Endothelial cell of umbilical vein (primary cell): ENCODE results near the gene SPCS3. TPM values are rescaled to one million over a fixed set of nuclear protein-coding genes. Genes with fewer than 3 reads are reported as not detected.

Experiments used
- BruUV-seq: library from RNA; stranded (reverse); fragments of 400-500 nt; replicated peaks from 2 replicates; lab custom pipeline; 2021; lab: Mats Ljungman, UMichigan
- CTCF ChIA-PET: fragments of 300-600, 350-600 bp; sonication (Branson Sonifier 250); formaldehyde crosslinking; loops from one replicate; lab custom pipeline; 2021; ENCODE audit warnings: antibody characterized with exemption, inconsistent platforms; lab: Charles Lee
- POLR2A ChIA-PET: fragments of 300-600, 350-600 bp; sonication (Branson Sonifier 250); formaldehyde crosslinking; loops from one replicate; lab custom pipeline; 2021; ENCODE audit warnings: antibody characterized with exemption, inconsistent platforms; lab: Charles Lee
- DNase-seq: peaks from one replicate; pipeline ENCODE4 v3.0.0-alpha.2; 2011; ENCODE audit warnings: low read depth, low spot score
- FAIRE-seq: peaks from 2 replicates; lab custom pipeline; 2011; peaks lifted over from hg19 to GRCh38; lab: Jason Lieb, UNC
- H2AFZ ChIP-seq: 2 replicates; pipeline ENCODE4 v1.6.0; 2012; ENCODE audit warnings: low read depth, low read length, control low read depth, inconsistent platforms
- H3K27ac ChIP-seq: 2 replicates; pipeline ENCODE4 v1.5.1; 2011; ENCODE audit warnings: low read depth, mild to moderate bottlenecking, control low read depth, low read length, moderate library complexity; ENCODE audit not compliant: insufficient read depth
- H3K27me3 ChIP-seq, 2 experiments: 2 replicates each; pipeline versions ENCODE4 v1.6.0 to v1.6.1; 2011; ENCODE audit warnings: low read length in 2 of 2, mixed read lengths in 1 of 2; ENCODE audit not compliant: control insufficient read depth in 2 of 2, insufficient read depth in 2 of 2
- H3K36me3 ChIP-seq, 2 experiments: 2 replicates in 1 of 2; 3 replicates in 1 of 2; pipeline ENCODE4 v1.5.1; 2011; ENCODE audit warnings: low read length in 2 of 2, mild to moderate bottlenecking in 1 of 2, moderate library complexity in 1 of 2; ENCODE audit not compliant: control insufficient read depth in 2 of 2, insufficient read depth in 2 of 2; ENCODE audit errors: extremely low read depth in 1 of 2
- H3K4me1 ChIP-seq: 3 replicates; pipeline ENCODE4 v1.5.1; 2011; ENCODE audit warnings: mild to moderate bottlenecking, low read length; ENCODE audit not compliant: control insufficient read depth, insufficient read depth; ENCODE audit errors: extremely low read depth
- H3K4me2 ChIP-seq: 2 replicates; pipeline ENCODE4 v1.6.1; 2011; ENCODE audit warnings: low read length, control low read depth, mixed read lengths; ENCODE audit not compliant: insufficient read depth
- H3K4me3 ChIP-seq, 3 experiments: fragments of 200-600 bp in 1 of 3; sonication (generic), shearing (Covaris generic) in 1 of 3; replicated peaks in 1 of 3; 2 replicates each; pipeline ENCODE4 v1.5.1; 2011 to 2016; ENCODE audit warnings: control low read depth in 3 of 3, low read length in 3 of 3, mild to moderate bottlenecking in 2 of 3, inconsistent platforms in 1 of 3, low read depth in 1 of 3, moderate library complexity in 1 of 3; ENCODE audit not compliant: insufficient read depth in 1 of 3
- H3K79me2 ChIP-seq: 2 replicates; pipeline ENCODE4 v1.6.0; 2012; ENCODE audit warnings: low read length, inconsistent platforms; ENCODE audit not compliant: control insufficient read depth, insufficient read depth
- H3K9ac ChIP-seq: replicated peaks from 2 replicates; pipeline ENCODE3; 2011; ENCODE audit warnings: low read length, control low read depth; ENCODE audit not compliant: insufficient read depth; ENCODE audit errors: extremely low read depth
- H3K9me1 ChIP-seq: replicated peaks from 3 replicates; pipeline ENCODE4 v1.6.0; 2011; ENCODE audit warnings: mild to moderate bottlenecking, low read length; ENCODE audit not compliant: control insufficient read depth, insufficient read depth; ENCODE audit errors: extremely low read depth
- H3K9me3 ChIP-seq: replicated peaks from 2 replicates; pipeline ENCODE4 v1.5.1; 2012; ENCODE audit warnings: low read length, inconsistent platforms; ENCODE audit not compliant: control insufficient read depth, insufficient read depth
- H4K20me1 ChIP-seq: replicated peaks from 2 replicates; pipeline ENCODE3; 2011; ENCODE audit warnings: mild to moderate bottlenecking, low read length; ENCODE audit not compliant: control insufficient read depth, insufficient read depth; ENCODE audit errors: extremely low read depth
- CTCF ChIP-seq, 2 donors: IDR thresholded peaks; 1 replicate in 1 of 2; 2 replicates in 1 of 2; pipeline ENCODE4 v1.5.1; 2011; ENCODE audit warnings: low read length in 2 of 2, mild to moderate bottlenecking in 2 of 2, moderate library complexity in 2 of 2, control low read depth in 1 of 2, inconsistent platforms in 1 of 2, low read depth in 1 of 2; ENCODE audit not compliant: insufficient read depth in 1 of 2; ENCODE audit errors: extremely low read depth in 1 of 2
- EZH2 ChIP-seq: IDR thresholded peaks from 2 replicates; pipeline ENCODE4 v1.6.1; 2012; ENCODE audit warnings: borderline replicate concordance, low read depth, mild to moderate bottlenecking, moderate library complexity, low read length, inconsistent platforms; ENCODE audit not compliant: severe bottlenecking
- FOS ChIP-seq: IDR thresholded peaks from 2 replicates; pipeline ENCODE4 v1.6.1; 2011; ENCODE audit warnings: mild to moderate bottlenecking, low read length, moderate library complexity, borderline replicate concordance; ENCODE audit not compliant: insufficient read depth
- GATA2 ChIP-seq: IDR thresholded peaks from 2 replicates; pipeline ENCODE4 v1.7.0; 2011; ENCODE audit warnings: low read depth, mild to moderate bottlenecking, moderate library complexity, mixed read lengths, low read length; ENCODE audit not compliant: insufficient read length, insufficient read depth
- MAX ChIP-seq: IDR thresholded peaks from 2 replicates; pipeline ENCODE4 v1.6.1; 2011; ENCODE audit not compliant: insufficient read depth, insufficient read length
- MYC ChIP-seq: IDR thresholded peaks from one replicate; pipeline ENCODE4 v1.6.1; 2011; ENCODE audit warnings: mild to moderate bottlenecking, low read depth, low read length
- POLR2AphosphoS5 ChIP-seq: IDR thresholded peaks from 2 replicates; pipeline ENCODE4 v1.6.1; 2012; ENCODE audit warnings: low read depth, mild to moderate bottlenecking, control low read depth, low read length, moderate library complexity; ENCODE audit not compliant: insufficient read depth
- dilution Hi-C: fragments of 300-500 bp; cut with MboI; formaldehyde crosslinking; loops from one replicate; pipeline ENCODE4 v1.15.0; 2019; ENCODE audit warnings: low sequenced_read_pairs; ENCODE audit not compliant: extremely low pct_ligation_motif_present
- intact Hi-C: fragments of 100-400 bp; cut with micrococcal nuclease; formaldehyde crosslinking; loops from one replicate; pipeline ENCODE4 v1.10.0; 2022
- polyA plus RNA-seq, 4 experiments: library from polyadenylated mRNA; depleted of rRNA in 3 of 4; stranded (reverse) in 3 of 4; unstranded in 1 of 4; fragments of >200 nt; gene quantifications; 2 replicates each; pipeline versions ENCODE4 v1.2.1 to v1.2.3, GENCODE V29; 2011 to 2012; ENCODE audit warnings: missing spikeins in 1 of 4
- total RNA-seq: library from RNA; stranded (reverse); gene quantifications from 2 replicates; pipeline ENCODE4 v1.2.3, GENCODE V29; 2021

SPCS3 gene
- total and polyA plus RNA-seq, 2 donors (not counting 3 experiments of a cell fraction or from before 2014, with no cell fraction given): 36.4 to 183 TPM

GRCh38 chr4:176292920-176293319 lies 26.8 kb upstream of the SPCS3 start:
- dilution Hi-C loops: no loop called here
- BruUV-seq: no TSS peak
- Histone ChIP-seq H4K20me1 (no peaks in the 10 kb centered on the region), H3K9me1 (no peaks in the 10 kb centered on the region), H3K9me3 (no peaks in the 10 kb centered on the region), H3K27me3 (peaks cover 2 to 7% of the 10 kb centered on the region in 2 experiments), H3K4me3 (no peak overlapping the region), H3K4me1 (no peaks in the 10 kb centered on the region), H3K4me2 (no peak overlapping the region), H3K79me2 (no peaks in the 10 kb centered on the region), H2AFZ (no peak overlapping the region), H3K36me3 (no peaks in the 10 kb centered on the region), H3K27ac (no peak overlapping the region), H3K9ac (no peak overlapping the region)
- POLR2A ChIA-PET: no interaction called here
- intact Hi-C loops: no loop called here
- CTCF ChIA-PET: interaction anchor here (1.9 kb wide), 1 partner anchor 15 kb away, joined by 4 read pairs; no protein-coding TSS in a partner anchor
- no peak for DNase-seq
- no peak for FAIRE-seq
- TF ChIP-seq POLR2AphosphoS5: no peak
- no peak for TF ChIP-seq FOS
- TF ChIP-seq MAX: no peak
- TF ChIP-seq CTCF (IDR thresholded peaks at IDR 0.05; ENCODE audit: extremely low read depth in 1 of 2, insufficient read depth in 1 of 2, low read depth in 1 of 2, low read length in 2 of 2): no peak
- TF ChIP-seq MYC: no peak
- TF ChIP-seq EZH2: no peak
- TF ChIP-seq GATA2: no peak
